ENCODE measurements around the gene PCP2.

GRCh38 chr19:7596211-7596937 is 37.1 kb downstream of the PCP2 start:
- no peak for TF ChIP-seq CTCF (IDR thresholded peaks at IDR 0.05)
- TF ChIP-seq EZH2 (IDR thresholded peaks at IDR 0.05): no peak
- no peak for TF ChIP-seq EZH2phosphoT487 (IDR thresholded peaks at IDR 0.05)
